Uterus (tissue), 4 donors: Measurements from ENCODE around the gene LRCH4. TPM values are rescaled to one million over a fixed set of nuclear protein-coding genes. Genes with fewer than 3 reads are reported as not detected.

Source experiments
- DNase-seq, 2 donors: peaks; one replicate each; pipeline ENCODE4 v3.0.0-alpha.2; 2019 to 2020
- H3K27ac ChIP-seq, 2 donors: fragments of 200-600 bp; sonication (generic); 1 replicate in 1 of 2; 2 replicates in 1 of 2; pipeline ENCODE4 v1.5.1; 2016 to 2018
- H3K27me3 ChIP-seq, 2 donors: fragments of 200-600 bp; sonication (generic); one replicate each; pipeline ENCODE4 v1.5.1; 2018 to 2019; ENCODE audit warnings: control low read depth in 1 of 2
- H3K36me3 ChIP-seq, 2 donors: fragments of 200-600 bp; sonication (generic); one replicate each; pipeline ENCODE4 v1.5.1; 2019; ENCODE audit warnings: control low read depth in 1 of 2
- H3K4me1 ChIP-seq, 2 donors: fragments of 200-600 bp; sonication (generic); one replicate each; pipeline ENCODE4 v1.5.1; 2018 to 2019; ENCODE audit warnings: control low read depth in 1 of 2
- H3K4me3 ChIP-seq, 2 donors: fragments of 200-600 bp; sonication (generic); 1 replicate in 1 of 2; 2 replicates in 1 of 2; pipeline ENCODE4 v1.5.1; 2018 to 2019; ENCODE audit warnings: mild to moderate bottlenecking in 1 of 2
- H3K9me3 ChIP-seq, 2 donors: fragments of 200-600 bp; sonication (generic); one replicate each; pipeline ENCODE4 v1.5.1; 2019; ENCODE audit warnings: control low read depth in 1 of 2
- POLR2A ChIP-seq, 2 donors: fragments of 450-650 bp; IDR thresholded peaks; one replicate each; pipeline ENCODE4 v1.6.1; 2016; ENCODE audit warnings: antibody characterized with exemption in 2 of 2, mild to moderate bottlenecking in 1 of 2, moderate library complexity in 1 of 2
- intact Hi-C: fragments of 100-400 bp; cut with DNase I; formaldehyde crosslinking; loops from one replicate; pipeline ENCODE4 v1.15.1; 2023; ENCODE audit warnings: low total_unique reads
- total RNA-seq, 4 donors: library from RNA; depleted of rRNA in 3 of 4; stranded (reverse); fragments of >200 nt in 3 of 4; gene quantifications; one replicate each; pipeline versions ENCODE4 v1.1.0 to v1.2.4, GENCODE V29; 2014 to 2023
- TF ChIP-seq, protein P1 (sequence below), 4 experiments: fragments of 200-600 bp in 2 of 4; fragments of 450-650 bp in 2 of 4; sonication (generic) in 2 of 4; IDR thresholded peaks; one replicate each; pipeline ENCODE4 v1.5.1; 2016 to 2019; ENCODE audit warnings: antibody characterized with exemption in 4 of 4, mild to moderate bottlenecking in 2 of 4, moderate library complexity in 1 of 4
- donor health status: DM: yes; HTN: yes; CAD: no.

LRCH4 gene
- total RNA-seq, 4 donors from 2014 or later, result 11.5 to 179 (median 56.8) TPM

- intact Hi-C loops, result no loop called here
- H3K36me3 ChIP-seq, result no peaks in the 10 kb centered on the region
Measured at GRCh38 chr7:100611983-100612729, 26.2 kb upstream of the LRCH4 start, which contains the start of gene MOSPD3. MOSPD3 (plus strand) TSS chr7:100612540; CDS start chr7:100612792, 252 bp downstream.

GRCh38 chr7:100609958-100610357 lies 24.0 kb upstream of the LRCH4 start:
- Histone ChIP-seq H3K27me3 (no peaks in the 10 kb centered on the region), H3K4me1 (peaks cover 0 to 10% of the 10 kb centered on the region in 2 donors), H3K27ac (no peak overlapping the region), H3K36me3 (no peaks in the 10 kb centered on the region), H3K9me3 (no peaks in the 10 kb centered on the region), H3K4me3 (no peak overlapping the region)
- TF ChIP-seq, protein P1, sequence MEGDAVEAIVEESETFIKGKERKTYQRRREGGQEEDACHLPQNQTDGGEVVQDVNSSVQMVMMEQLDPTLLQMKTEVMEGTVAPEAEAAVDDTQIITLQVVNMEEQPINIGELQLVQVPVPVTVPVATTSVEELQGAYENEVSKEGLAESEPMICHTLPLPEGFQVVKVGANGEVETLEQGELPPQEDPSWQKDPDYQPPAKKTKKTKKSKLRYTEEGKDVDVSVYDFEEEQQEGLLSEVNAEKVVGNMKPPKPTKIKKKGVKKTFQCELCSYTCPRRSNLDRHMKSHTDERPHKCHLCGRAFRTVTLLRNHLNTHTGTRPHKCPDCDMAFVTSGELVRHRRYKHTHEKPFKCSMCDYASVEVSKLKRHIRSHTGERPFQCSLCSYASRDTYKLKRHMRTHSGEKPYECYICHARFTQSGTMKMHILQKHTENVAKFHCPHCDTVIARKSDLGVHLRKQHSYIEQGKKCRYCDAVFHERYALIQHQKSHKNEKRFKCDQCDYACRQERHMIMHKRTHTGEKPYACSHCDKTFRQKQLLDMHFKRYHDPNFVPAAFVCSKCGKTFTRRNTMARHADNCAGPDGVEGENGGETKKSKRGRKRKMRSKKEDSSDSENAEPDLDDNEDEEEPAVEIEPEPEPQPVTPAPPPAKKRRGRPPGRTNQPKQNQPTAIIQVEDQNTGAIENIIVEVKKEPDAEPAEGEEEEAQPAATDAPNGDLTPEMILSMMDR (IDR thresholded peaks at IDR 0.05), result no peak
- TF ChIP-seq POLR2A (IDR thresholded peaks at IDR 0.05), result no peak
- intact Hi-C loops, result no loop called here
- no peak for DNase-seq

More at GRCh38 chr7:100611983-100612729, 26.2 kb upstream of the LRCH4 start, which contains the start of gene MOSPD3:
- TF ChIP-seq, protein P1 (IDR thresholded peaks at IDR 0.05), result peak in 2 of 4 experiments; percentile 31 to 40
- peak; percentile 64 to 72 for TF ChIP-seq POLR2A (IDR thresholded peaks at IDR 0.05)
- Histone ChIP-seq H3K4me1 (peaks cover 0 to 10% of the 10 kb centered on the region in 2 donors), H3K27me3 (no peaks in the 10 kb centered on the region), H3K27ac (peak within 1 kb of the TSS; percentile 94), H3K4me3 (peak within 1 kb of the TSS; percentile 83 to 87), H3K9me3 (no peaks in the 10 kb centered on the region)
- peak; percentile 99 to 100 for DNase-seq

- H3K9me3 ChIP-seq, result no peaks in the 10 kb centered on the region
- peaks cover 0 to 7% of the 10 kb centered on the region in 2 donors for H3K4me1 ChIP-seq
- TF ChIP-seq, protein P1 (IDR thresholded peaks at IDR 0.05), result no peak
- TF ChIP-seq POLR2A (IDR thresholded peaks at IDR 0.05), result no peak
- H3K27me3 ChIP-seq, result no peaks in the 10 kb centered on the region
- intact Hi-C loops, result no loop called here
- no peak overlapping the region for H3K27ac ChIP-seq
- DNase-seq, result no peak
- H3K4me3 ChIP-seq, result no peak overlapping the region
- H3K36me3 ChIP-seq, result no peaks in the 10 kb centered on the region
Measured at GRCh38 chr7:100607111-100607510, 21.2 kb upstream of the LRCH4 start.

GRCh38 chr7:100606313-100606712 lies 20.4 kb upstream of the LRCH4 start:
- intact Hi-C loops, result no loop called here
- H3K27ac ChIP-seq, result peak overlapping the region in 1 of 2 donors; percentile 94

More at GRCh38 chr7:100606313-100606712, 20.4 kb upstream of the LRCH4 start:
- Histone ChIP-seq H3K27me3 (no peaks in the 10 kb centered on the region), H3K9me3 (no peaks in the 10 kb centered on the region), H3K4me3 (no peak overlapping the region), H3K36me3 (no peaks in the 10 kb centered on the region), H3K4me1 (peaks cover 0 to 7% of the 10 kb centered on the region in 2 donors)
- no peak for DNase-seq
- TF ChIP-seq, protein P1 (IDR thresholded peaks at IDR 0.05), result no peak
- no peak for TF ChIP-seq POLR2A (IDR thresholded peaks at IDR 0.05)
